ENCODE data around the gene BCL2A1. TPM values are rescaled to one million over a fixed set of nuclear protein-coding genes. Genes with fewer than 3 reads are reported as not detected.
"Not testable (repeated sequence)": the region's sequence is repeated elsewhere in the genome, so short reads cannot be mapped to it uniquely, and the experiment has no call there.

The BCL2A1 gene
- total RNA-seq, 2 donors from 2014 or later, result 16.5 TPM; not detected in 1

DNA sequence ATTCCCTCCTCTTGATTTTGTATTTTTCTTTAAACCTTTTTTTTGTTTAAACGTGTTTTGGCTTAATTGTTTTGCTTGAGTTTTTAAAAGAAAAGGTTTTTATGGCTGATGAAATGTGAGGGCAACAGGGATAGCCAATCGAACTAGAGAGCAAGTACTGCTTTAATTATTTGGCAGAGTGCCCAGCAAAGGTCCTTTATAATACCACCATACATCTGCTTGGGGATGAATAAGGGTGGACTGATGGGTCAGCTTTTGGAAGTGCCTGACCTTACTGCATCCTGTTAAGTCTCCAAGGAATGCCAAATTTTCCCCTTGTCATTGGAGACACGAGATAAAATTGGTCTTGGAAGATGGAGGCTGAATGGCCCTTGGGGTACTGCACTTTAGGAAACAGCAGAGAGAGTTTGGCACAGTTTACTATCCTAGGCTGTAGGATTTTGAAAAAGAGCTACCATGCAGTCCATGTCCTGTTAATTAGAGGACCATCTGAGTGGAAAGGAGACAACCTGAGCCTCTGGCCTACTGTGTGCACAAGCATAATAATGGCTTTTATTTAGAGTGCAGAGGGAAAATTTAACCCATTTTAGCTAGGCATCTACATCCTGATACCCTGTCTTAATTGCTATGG is 54.4 kb downstream of the BCL2A1 start:
- intact Hi-C loops (cut with DNase I), result no loop called here
- peaks cover 0 to 31% (median 0%) of the 10 kb centered on the region in 3 donors for H3K9me3 ChIP-seq
- WGBS, 2 donors, result 64 to 65% methylated on average over 3 of the region's 3 CpGs

DNA sequence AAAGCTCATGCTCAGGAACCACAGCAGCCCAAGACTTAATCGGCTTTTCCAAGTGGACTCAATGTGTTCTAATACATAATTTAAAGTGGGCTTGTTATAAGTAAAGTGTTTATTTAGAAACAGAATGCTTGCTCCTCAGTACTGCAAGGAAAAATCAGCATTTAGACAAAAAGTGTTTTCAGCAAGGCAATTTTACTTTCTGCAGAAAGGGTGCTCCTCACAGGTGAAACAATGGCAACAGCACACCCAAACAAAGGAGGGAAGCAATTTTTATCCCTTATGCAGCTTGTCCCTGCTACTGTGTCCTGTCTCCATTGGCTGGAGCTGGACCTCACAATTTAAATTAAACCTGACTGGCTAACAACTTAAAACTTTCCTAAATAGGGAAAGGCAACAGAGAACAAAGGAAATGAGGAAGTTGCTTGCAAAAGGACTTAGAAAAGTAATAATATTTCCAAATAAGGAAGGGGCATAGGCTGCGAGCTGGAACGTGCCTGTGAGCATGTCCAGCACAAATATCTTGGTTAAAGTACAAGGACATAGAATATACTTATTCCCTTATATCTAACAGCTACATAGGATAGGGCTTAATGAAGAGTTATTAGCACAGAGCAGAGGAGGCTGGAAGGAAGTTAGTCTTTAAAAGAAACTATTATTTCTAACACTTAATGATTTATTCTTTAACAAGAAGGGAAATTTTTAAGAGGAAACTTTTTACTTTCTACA is 55.1 kb downstream of the BCL2A1 start:
- ATAC-seq, result not testable (repeated sequence)
- peaks cover 0 to 31% (median 0%) of the 10 kb centered on the region in 3 donors for H3K9me3 ChIP-seq

More for the DNA sequence above, 54.4 kb downstream of the BCL2A1 start:
- no peaks in the 10 kb centered on the region for H3K27me3 ChIP-seq
- no peak overlapping the region for H3K4me3 ChIP-seq
- H3K4me1 ChIP-seq, result no peaks in the 10 kb centered on the region
- DNase-seq (no peak), ATAC-seq (no peak)
- no peaks in the 10 kb centered on the region for H3K36me3 ChIP-seq (replicated peaks in 1 of 2; ENCODE audit: insufficient read depth in 1 of 2, low read depth in 2 of 2)
- H3K27ac ChIP-seq, result no peak overlapping the region
- no peak for TF ChIP-seq POLR2A (IDR thresholded peaks at IDR 0.05)
- TF ChIP-seq, protein P1, sequence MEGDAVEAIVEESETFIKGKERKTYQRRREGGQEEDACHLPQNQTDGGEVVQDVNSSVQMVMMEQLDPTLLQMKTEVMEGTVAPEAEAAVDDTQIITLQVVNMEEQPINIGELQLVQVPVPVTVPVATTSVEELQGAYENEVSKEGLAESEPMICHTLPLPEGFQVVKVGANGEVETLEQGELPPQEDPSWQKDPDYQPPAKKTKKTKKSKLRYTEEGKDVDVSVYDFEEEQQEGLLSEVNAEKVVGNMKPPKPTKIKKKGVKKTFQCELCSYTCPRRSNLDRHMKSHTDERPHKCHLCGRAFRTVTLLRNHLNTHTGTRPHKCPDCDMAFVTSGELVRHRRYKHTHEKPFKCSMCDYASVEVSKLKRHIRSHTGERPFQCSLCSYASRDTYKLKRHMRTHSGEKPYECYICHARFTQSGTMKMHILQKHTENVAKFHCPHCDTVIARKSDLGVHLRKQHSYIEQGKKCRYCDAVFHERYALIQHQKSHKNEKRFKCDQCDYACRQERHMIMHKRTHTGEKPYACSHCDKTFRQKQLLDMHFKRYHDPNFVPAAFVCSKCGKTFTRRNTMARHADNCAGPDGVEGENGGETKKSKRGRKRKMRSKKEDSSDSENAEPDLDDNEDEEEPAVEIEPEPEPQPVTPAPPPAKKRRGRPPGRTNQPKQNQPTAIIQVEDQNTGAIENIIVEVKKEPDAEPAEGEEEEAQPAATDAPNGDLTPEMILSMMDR (IDR thresholded peaks at IDR 0.05), result no peak

DNA sequence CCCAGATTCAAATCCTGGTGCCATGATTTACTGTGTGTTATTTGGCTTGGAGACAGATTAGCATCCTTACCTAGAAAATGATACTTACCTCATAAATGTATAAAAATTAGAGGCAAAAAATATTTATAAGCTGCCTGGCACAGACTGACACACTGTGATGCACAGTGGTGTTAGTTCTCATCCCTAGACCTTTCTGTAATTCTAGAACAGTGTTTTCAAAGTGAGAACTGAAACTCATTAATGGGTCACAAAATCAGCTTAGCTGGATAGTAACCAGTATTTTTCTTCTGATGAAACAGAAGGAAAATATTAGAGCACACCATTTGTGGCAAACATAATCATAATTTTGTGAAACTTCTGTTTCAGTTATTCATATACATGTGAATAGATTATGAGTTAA is 56.3 kb downstream of the BCL2A1 start:
- no peak overlapping the region for H3K27ac ChIP-seq
- peaks cover 0 to 21% (median 0%) of the 10 kb centered on the region in 3 donors for H3K9me3 ChIP-seq
- H3K4me3 ChIP-seq, result no peak overlapping the region
- no peak for ATAC-seq
- H3K4me1 ChIP-seq, result no peaks in the 10 kb centered on the region
- no peak for DNase-seq
- intact Hi-C loops (cut with DNase I), result no loop called here
- H3K36me3 ChIP-seq (replicated peaks in 1 of 2; ENCODE audit: insufficient read depth in 1 of 2, low read depth in 2 of 2), result no peaks in the 10 kb centered on the region
- no peak for TF ChIP-seq POLR2A (IDR thresholded peaks at IDR 0.05)
- H3K27me3 ChIP-seq, result no peaks in the 10 kb centered on the region

More for the DNA sequence above, 55.1 kb downstream of the BCL2A1 start:
- H3K4me3 ChIP-seq; intact Hi-C loops (cut with DNase I); H3K27ac ChIP-seq; H3K36me3 ChIP-seq (replicated peaks in 1 of 2; ENCODE audit: insufficient read depth in 1 of 2, low read depth in 2 of 2); DNase-seq; H3K27me3 ChIP-seq; H3K4me1 ChIP-seq: not testable (repeated sequence)
- WGBS, 2 donors, result 88 to 94% methylated on average over 3 of the region's 3 CpGs

Other genes with a start within 250 kb of the BCL2A1 start
- gene MTHFS, start 74.2 kb downstream of the BCL2A1 start, total RNA-seq, result 10 to 100 TPM; 26.5 to 29.3 TPM
- gene ZFAND6, start 88.5 kb upstream of the BCL2A1 start, total RNA-seq, result 10 to 100 TPM; 21.8 to 39.7 TPM
- gene FAH, start 181.8 kb upstream of the BCL2A1 start, total RNA-seq, result 10 to 100 TPM in 1 of 2 donors, 1 to 10 TPM in 1; 8.8 to 31.0 TPM